Activated CD8-positive, alpha-beta memory T cell treated with anti-CD3 and anti-CD28 coated beads, Interleukin-2, amount 50 U/mL, for 48 hours (primary cell): ENCODE data around the gene ISM2.

Source experiments
- DNase-seq: peaks from one replicate; pipeline ENCODE4 v3.0.0-alpha.2; 2020

The ISM2 gene

GRCh38 chr14:77507762-77508161, 9.1 kb upstream of the ISM2 start:
- no peak for DNase-seq

GRCh38 chr14:77505031-77505430, 6.4 kb upstream of the ISM2 start:
- DNase-seq, result no peak

GRCh38 chr14:77503138-77503537, 4.5 kb upstream of the ISM2 start:
- no peak for DNase-seq

- no peak for DNase-seq
Observed at GRCh38 chr14:77502109-77502782, 3.6 kb upstream of the ISM2 start.

GRCh38 chr14:77498984-77499527, 440 bp upstream of the ISM2 start:
- peak; percentile 54 for DNase-seq

- DNase-seq, result no peak
Observed at GRCh38 chr14:77495334-77495733, 3.3 kb downstream of the ISM2 start.

GRCh38 chr14:77491056-77491455, 7.6 kb downstream of the ISM2 start:
- DNase-seq, result no peak

- no peak for DNase-seq
Observed at GRCh38 chr14:77490347-77490986, 8.1 kb downstream of the ISM2 start.

- DNase-seq, result no peak
Observed at GRCh38 chr14:77489041-77489440, 9.6 kb downstream of the ISM2 start.

- no peak for DNase-seq
Observed at GRCh38 chr14:77488558-77488957, 10.1 kb downstream of the ISM2 start.

- no peak for DNase-seq
Observed at GRCh38 chr14:77485901-77486678, 12.5 kb downstream of the ISM2 start.

- DNase-seq, result no peak
Observed at GRCh38 chr14:77485256-77485655, 13.4 kb downstream of the ISM2 start.

- DNase-seq, result no peak
Observed at GRCh38 chr14:77482422-77482821, 16.2 kb downstream of the ISM2 start.

- no peak for DNase-seq
Observed at GRCh38 chr14:77478796-77479195, 19.8 kb downstream of the ISM2 start.

GRCh38 chr14:77478029-77478428, 20.6 kb downstream of the ISM2 start:
- DNase-seq, result no peak

- DNase-seq, result no peak
Observed at GRCh38 chr14:77475432-77476115, 23.0 kb downstream of the ISM2 start.

GRCh38 chr14:77474479-77475177, 24.0 kb downstream of the ISM2 start:
- no peak for DNase-seq

GRCh38 chr14:77473921-77474320, 24.7 kb downstream of the ISM2 start:
- no peak for DNase-seq

GRCh38 chr14:77470224-77470870, 28.3 kb downstream of the ISM2 start:
- DNase-seq, result no peak

GRCh38 chr14:77469539-77469938, 29.1 kb downstream of the ISM2 start:
- DNase-seq, result no peak

- no peak for DNase-seq
Observed at GRCh38 chr14:77469067-77469505, 29.5 kb downstream of the ISM2 start.

GRCh38 chr14:77467801-77468200, 30.8 kb downstream of the ISM2 start:
- no peak for DNase-seq
